Measurements from ENCODE around the gene C2orf76. TPM values are rescaled to one million over a fixed set of nuclear protein-coding genes. Genes with fewer than 3 reads are reported as not detected.

The C2orf76 gene
- total and polyA plus RNA-seq, 2 donors (not counting 1 experiment from before 2014, with no cell fraction given), result 6.9 to 13.6 TPM

- H3K27ac Mint-ChIP-seq, result no peak overlapping the region
- CTCF ChIA-PET, result no interaction called here
- POLR2A ChIA-PET, result no interaction called here
- Histone ChIP-seq H3K79me2 (ENCODE audit: control insufficient read depth, insufficient read depth, low read length) (no peaks in the 10 kb centered on the region), H3K27me3 (replicated peaks in 1 of 4; ENCODE audit: control extremely low read depth in 1 of 4, control insufficient read depth in 3 of 4, insufficient read depth in 4 of 4, low read length in 3 of 4) (no peaks in the 10 kb centered on the region), H3K27ac (ENCODE audit: low read length in 2 of 2) (no peak overlapping the region), H4K20me1 (ENCODE audit: control insufficient read depth, insufficient read depth, low read length, poor library complexity, severe bottlenecking) (no peaks in the 10 kb centered on the region), H3K9ac (ENCODE audit: low read length) (no peak overlapping the region), H3K36me3 (replicated peaks in 1 of 2; ENCODE audit: control extremely low read depth in 1 of 2, control insufficient read depth in 1 of 2, extremely low read depth in 1 of 2, insufficient read depth in 2 of 2, low read length in 1 of 2) (peaks cover 0 to 3% of the 10 kb centered on the region in 2 experiments), H3K4me3 (ENCODE audit: control extremely low read depth in 1 of 5, extremely low read depth in 1 of 5, insufficient read depth in 1 of 5, low read depth in 2 of 5, low read length in 4 of 5) (no peak overlapping the region), H3K4me2 (replicated peaks; ENCODE audit: low read depth, low read length, poor library complexity, severe bottlenecking) (no peak overlapping the region), H3K9me3 (ENCODE audit: control extremely low read depth in 1 of 3, control insufficient read depth in 2 of 3, insufficient read depth in 1 of 3, low read length in 2 of 3) (no peaks in the 10 kb centered on the region), H2AFZ (ENCODE audit: insufficient read depth, low read depth, low read length, poor library complexity, severe bottlenecking) (no peak overlapping the region), H3K4me1 (ENCODE audit: control insufficient read depth in 2 of 2, insufficient read depth in 2 of 2, low read length in 2 of 2) (peaks cover 14% of the 10 kb centered on the region in 2 donors)
- DNase-seq (no peak), ATAC-seq (ENCODE audit: low read depth) (no peak)
- no CpG with 5 or more reads among the region's 2 CpGs for WGBS (ENCODE audit: insufficient coverage)
- no peaks in the 10 kb centered on the region for H3K27me3 Mint-ChIP-seq
- no peaks in the 10 kb centered on the region for H3K9me3 Mint-ChIP-seq (ENCODE audit: insufficient read depth)
- H3K4me1 Mint-ChIP-seq, result peaks cover 11% of the 10 kb centered on the region
- TF ChIP-seq CTCF (IDR thresholded peaks at IDR 0.05) (no peak), EZH2 (IDR thresholded peaks at IDR 0.05; ENCODE audit: borderline replicate concordance, insufficient read depth, low read depth, low read length, poor library complexity, severe bottlenecking) (no peak)
- H3K4me3 Mint-ChIP-seq, result no peak overlapping the region
- intact Hi-C loops (cut with micrococcal nuclease), result no loop called here
These were observed 32.8 kb downstream of the C2orf76 start for GRCh38 chr2:119333833-119334232.

DNA sequence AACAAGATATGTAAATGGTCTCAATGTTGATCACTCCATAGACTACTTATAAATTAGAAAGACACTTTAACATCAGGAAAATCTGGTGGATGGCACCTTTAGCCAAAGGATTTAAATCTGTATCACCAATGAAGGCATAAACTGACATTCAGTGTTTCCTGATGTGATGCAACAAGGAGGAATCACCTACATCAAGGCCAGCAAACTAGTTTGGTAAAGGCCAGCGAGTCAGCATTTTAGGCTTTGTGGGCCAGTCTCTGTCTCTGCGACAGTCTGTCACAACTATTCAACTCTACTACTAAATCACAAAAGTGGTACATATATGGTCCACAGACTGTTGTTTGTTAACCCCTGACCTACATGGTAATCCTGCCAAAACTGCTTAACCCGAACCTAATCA, 33.3 kb downstream of the C2orf76 start:
- ChIA-PET CTCF (no interaction called here), POLR2A (no interaction called here)
- intact Hi-C loops (cut with micrococcal nuclease), result no loop called here
- TF ChIP-seq CTCF (IDR thresholded peaks at IDR 0.05) (no peak), EZH2 (IDR thresholded peaks at IDR 0.05; ENCODE audit: borderline replicate concordance, insufficient read depth, low read depth, low read length, poor library complexity, severe bottlenecking) (no peak)
- H3K79me2 ChIP-seq (ENCODE audit: control insufficient read depth, insufficient read depth, low read length), result no peaks in the 10 kb centered on the region
- peaks cover 7% of the 10 kb centered on the region for H3K4me1 Mint-ChIP-seq
- H3K27ac Mint-ChIP-seq, result no peak overlapping the region
- H3K27me3 ChIP-seq (replicated peaks in 1 of 4; ENCODE audit: control extremely low read depth in 1 of 4, control insufficient read depth in 3 of 4, insufficient read depth in 4 of 4, low read length in 3 of 4), result no peaks in the 10 kb centered on the region
- WGBS (ENCODE audit: insufficient coverage), result 100% methylated on average over 2 of the region's 3 CpGs
- H3K36me3 ChIP-seq (replicated peaks in 1 of 2; ENCODE audit: control extremely low read depth in 1 of 2, control insufficient read depth in 1 of 2, extremely low read depth in 1 of 2, insufficient read depth in 2 of 2, low read length in 1 of 2), result peaks cover 0 to 3% of the 10 kb centered on the region in 2 experiments
- H3K9me3 Mint-ChIP-seq (ENCODE audit: insufficient read depth), result no peaks in the 10 kb centered on the region
- DNase-seq (no peak), ATAC-seq (ENCODE audit: low read depth) (no peak)
- H2AFZ ChIP-seq (ENCODE audit: insufficient read depth, low read depth, low read length, poor library complexity, severe bottlenecking), result no peak overlapping the region
- H3K27me3 Mint-ChIP-seq, result no peaks in the 10 kb centered on the region
- no peaks in the 10 kb centered on the region for H4K20me1 ChIP-seq (ENCODE audit: control insufficient read depth, insufficient read depth, low read length, poor library complexity, severe bottlenecking)
- H3K4me3 Mint-ChIP-seq, result no peak overlapping the region
- H3K4me3 ChIP-seq (ENCODE audit: control extremely low read depth in 1 of 5, extremely low read depth in 1 of 5, insufficient read depth in 1 of 5, low read depth in 2 of 5, low read length in 4 of 5), result no peak overlapping the region
- peaks cover 9 to 10% of the 10 kb centered on the region in 2 donors for H3K4me1 ChIP-seq (ENCODE audit: control insufficient read depth in 2 of 2, insufficient read depth in 2 of 2, low read length in 2 of 2)
- H3K4me2 ChIP-seq (replicated peaks; ENCODE audit: low read depth, low read length, poor library complexity, severe bottlenecking), result no peak overlapping the region
- no peaks in the 10 kb centered on the region for H3K9me3 ChIP-seq (ENCODE audit: control extremely low read depth in 1 of 3, control insufficient read depth in 2 of 3, insufficient read depth in 1 of 3, low read length in 2 of 3)
- H3K9ac ChIP-seq (ENCODE audit: low read length), result no peak overlapping the region
- H3K27ac ChIP-seq (ENCODE audit: low read length in 2 of 2), result no peak overlapping the region
